H1 (cell line): Measurements from ENCODE around the gene KRTAP15-1.

Experiments
- BCL11A ChIP-seq, 2 experiments: IDR thresholded peaks; one replicate each; pipeline ENCODE4 v1.6.1; 2011; ENCODE audit warnings: low read depth in 2 of 2, low read length in 2 of 2, mild to moderate bottlenecking in 2 of 2
- GABPA ChIP-seq: IDR thresholded peaks from 2 replicates; pipeline ENCODE4 v1.6.1; 2011; ENCODE audit warnings: mild to moderate bottlenecking, low read length, moderate library complexity, borderline replicate concordance; ENCODE audit not compliant: insufficient read depth
- HDAC2 ChIP-seq, 2 experiments: fragments of 300-600 bp in 1 of 2; sonication (generic) in 1 of 2; IDR thresholded peaks; 2 replicates each; pipeline ENCODE4 v1.6.1; 2011 to 2012; ENCODE audit warnings: low read depth in 2 of 2, low read length in 2 of 2, mild to moderate bottlenecking in 2 of 2, moderate library complexity in 2 of 2, borderline replicate concordance in 1 of 2, inconsistent platforms in 1 of 2
- MAFK ChIP-seq: IDR thresholded peaks from 2 replicates; pipeline ENCODE4 v1.6.1; 2012; ENCODE audit warnings: low read depth, mild to moderate bottlenecking, improper control_type of control experiment, low read length
- TF ChIP-seq, protein P1 (sequence below), 3 experiments: IDR thresholded peaks; 1 replicate in 2 of 3; 2 replicates in 1 of 3; pipeline versions ENCODE4 v1.5.1 to v1.6.1; 2011; ENCODE audit warnings: low read length in 3 of 3, mild to moderate bottlenecking in 3 of 3, inconsistent platforms in 2 of 3, low read depth in 1 of 3, moderate library complexity in 1 of 3; ENCODE audit not compliant: insufficient read depth in 1 of 3; ENCODE audit errors: control extremely low read depth in 1 of 3
- TF ChIP-seq, protein P2 (sequence below): IDR thresholded peaks from 2 replicates; pipeline ENCODE4 v1.6.1; 2012; ENCODE audit warnings: inconsistent platforms
- TF ChIP-seq, protein P3 (sequence below): IDR thresholded peaks from 2 replicates; pipeline ENCODE4 v1.6.1; 2011; ENCODE audit warnings: low read depth, mild to moderate bottlenecking, low read length; ENCODE audit not compliant: insufficient read depth

DNA sequence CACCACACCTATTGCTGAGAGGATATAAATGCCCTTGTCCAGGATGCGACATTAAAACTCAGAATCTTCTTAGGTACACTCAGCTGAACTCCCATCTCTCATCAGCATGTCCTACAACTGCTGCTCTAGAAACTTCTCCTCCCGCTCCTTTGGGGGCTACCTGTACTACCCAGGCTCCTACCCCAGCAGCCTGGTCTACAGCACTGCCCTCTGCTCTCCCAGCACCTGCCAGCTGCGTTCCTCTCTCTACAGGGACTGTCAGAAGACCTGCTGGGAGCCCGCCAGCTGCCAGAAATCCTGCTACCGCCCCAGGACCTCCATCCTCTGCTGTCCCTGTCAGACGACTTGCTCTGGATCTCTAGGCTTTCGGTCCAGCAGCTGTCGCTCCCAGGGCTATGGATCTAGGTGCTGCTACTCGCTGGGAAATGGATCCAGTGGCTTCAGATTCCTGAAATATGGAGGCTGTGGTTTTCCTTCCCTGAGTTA is 9.9 kb upstream of the KRTAP15-1 start, which contains the start of gene KRTAP13-4:
- TF ChIP-seq, protein P1, sequence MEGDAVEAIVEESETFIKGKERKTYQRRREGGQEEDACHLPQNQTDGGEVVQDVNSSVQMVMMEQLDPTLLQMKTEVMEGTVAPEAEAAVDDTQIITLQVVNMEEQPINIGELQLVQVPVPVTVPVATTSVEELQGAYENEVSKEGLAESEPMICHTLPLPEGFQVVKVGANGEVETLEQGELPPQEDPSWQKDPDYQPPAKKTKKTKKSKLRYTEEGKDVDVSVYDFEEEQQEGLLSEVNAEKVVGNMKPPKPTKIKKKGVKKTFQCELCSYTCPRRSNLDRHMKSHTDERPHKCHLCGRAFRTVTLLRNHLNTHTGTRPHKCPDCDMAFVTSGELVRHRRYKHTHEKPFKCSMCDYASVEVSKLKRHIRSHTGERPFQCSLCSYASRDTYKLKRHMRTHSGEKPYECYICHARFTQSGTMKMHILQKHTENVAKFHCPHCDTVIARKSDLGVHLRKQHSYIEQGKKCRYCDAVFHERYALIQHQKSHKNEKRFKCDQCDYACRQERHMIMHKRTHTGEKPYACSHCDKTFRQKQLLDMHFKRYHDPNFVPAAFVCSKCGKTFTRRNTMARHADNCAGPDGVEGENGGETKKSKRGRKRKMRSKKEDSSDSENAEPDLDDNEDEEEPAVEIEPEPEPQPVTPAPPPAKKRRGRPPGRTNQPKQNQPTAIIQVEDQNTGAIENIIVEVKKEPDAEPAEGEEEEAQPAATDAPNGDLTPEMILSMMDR (IDR thresholded peaks at IDR 0.05; ENCODE audit: control extremely low read depth in 1 of 3, insufficient read depth in 1 of 3, low read depth in 1 of 3, low read length in 3 of 3), result no peak
- TF ChIP-seq, protein P2, sequence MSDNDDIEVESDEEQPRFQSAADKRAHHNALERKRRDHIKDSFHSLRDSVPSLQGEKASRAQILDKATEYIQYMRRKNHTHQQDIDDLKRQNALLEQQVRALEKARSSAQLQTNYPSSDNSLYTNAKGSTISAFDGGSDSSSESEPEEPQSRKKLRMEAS, result no peak
- TF ChIP-seq GABPA (no peak), MAFK (no peak), HDAC2 (IDR thresholded peaks at IDR 0.05; ENCODE audit: borderline replicate concordance in 1 of 2, low read depth in 2 of 2, low read length in 2 of 2) (no peak), BCL11A (IDR thresholded peaks at IDR 0.05; ENCODE audit: low read depth in 2 of 2, low read length in 2 of 2) (no peak)
- TF ChIP-seq, protein P3, sequence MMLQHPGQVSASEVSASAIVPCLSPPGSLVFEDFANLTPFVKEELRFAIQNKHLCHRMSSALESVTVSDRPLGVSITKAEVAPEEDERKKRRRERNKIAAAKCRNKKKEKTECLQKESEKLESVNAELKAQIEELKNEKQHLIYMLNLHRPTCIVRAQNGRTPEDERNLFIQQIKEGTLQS, result no peak
